EL (cell line): ENCODE results near the gene HTD2.
"Not testable (repeated sequence)": the region's sequence is repeated elsewhere in the genome, so short reads cannot be mapped to it uniquely, and the experiment has no call there.

Source experiments
- DNase-seq: peaks from one replicate; pipeline ENCODE4 v3.0.0-alpha.2; 2016

Gene HTD2

DNA sequence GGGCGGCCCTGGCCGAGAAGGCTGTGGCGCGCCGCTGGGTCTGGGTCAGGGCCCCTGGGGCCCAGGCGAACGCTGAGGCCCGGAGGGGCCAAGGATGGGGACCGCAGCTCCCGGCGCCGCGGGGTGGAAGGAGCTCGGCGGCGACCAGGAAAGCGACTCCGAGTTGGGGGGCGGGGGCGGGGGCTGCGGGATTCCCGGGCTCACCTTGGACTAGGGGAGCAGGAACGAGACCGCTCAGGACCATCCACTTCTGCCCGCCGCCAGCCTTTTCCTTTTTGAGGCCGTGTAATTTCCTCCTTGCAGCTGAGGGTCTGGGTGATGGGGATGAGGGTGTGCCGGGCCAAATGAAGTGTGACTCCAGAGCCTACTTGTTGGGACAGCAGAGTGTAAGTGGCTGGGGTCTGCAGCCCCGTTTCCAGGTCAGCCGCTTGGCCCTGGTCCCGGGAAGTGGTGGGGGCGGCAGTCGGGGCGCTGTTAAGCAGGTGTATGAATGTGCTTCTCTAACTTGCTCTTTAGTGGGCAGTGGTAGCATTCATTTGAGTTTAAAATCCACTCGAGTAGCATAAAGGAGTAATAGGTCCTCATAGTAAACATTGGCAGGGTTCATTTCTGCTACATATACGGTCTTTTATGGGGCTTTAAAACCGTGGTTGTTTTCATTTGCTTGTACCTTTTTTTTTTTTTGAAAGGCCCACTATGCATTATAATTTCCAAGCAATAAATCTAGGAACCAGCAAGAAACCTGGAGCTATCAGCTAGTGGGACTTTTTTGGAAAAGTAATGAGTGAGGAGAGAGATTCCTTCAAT lies 27.1 kb downstream of the HTD2 start:
- DNase-seq: peak; percentile 28

DNA sequence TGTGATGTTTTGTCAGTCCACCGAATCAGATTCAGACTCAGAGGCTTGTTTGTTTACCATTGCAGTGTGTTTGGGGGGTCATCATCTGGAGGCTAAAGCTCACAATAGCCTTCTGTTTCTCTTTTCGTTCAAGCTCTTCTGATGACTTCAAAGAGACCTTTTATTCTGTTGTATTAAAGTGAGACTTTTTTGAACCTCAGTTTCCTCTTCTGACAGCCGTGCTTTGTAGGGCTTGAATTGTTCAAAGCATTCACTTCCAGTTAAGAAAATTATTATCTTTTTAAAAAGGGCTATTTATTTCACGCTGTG lies 27.6 kb downstream of the HTD2 start:
- DNase-seq: no peak

DNA sequence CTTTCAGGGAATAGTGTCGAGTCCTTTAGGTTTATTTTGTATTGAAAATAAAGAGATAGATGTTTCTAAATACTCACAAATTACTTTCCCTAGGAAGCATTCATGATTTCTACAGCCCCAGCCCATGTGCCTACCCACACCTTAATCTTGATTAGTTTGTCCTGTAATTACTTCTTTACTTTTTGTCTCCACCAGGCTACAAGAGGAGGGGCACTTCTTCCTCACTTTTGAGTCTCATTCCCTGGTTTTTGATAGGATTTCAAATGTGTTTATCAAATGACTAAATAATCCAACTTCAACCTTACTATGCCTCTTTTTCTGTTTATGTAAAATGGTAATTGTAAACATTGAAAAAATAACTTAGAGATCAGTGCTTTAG lies 28.2 kb downstream of the HTD2 start:
- DNase-seq: no peak

DNA sequence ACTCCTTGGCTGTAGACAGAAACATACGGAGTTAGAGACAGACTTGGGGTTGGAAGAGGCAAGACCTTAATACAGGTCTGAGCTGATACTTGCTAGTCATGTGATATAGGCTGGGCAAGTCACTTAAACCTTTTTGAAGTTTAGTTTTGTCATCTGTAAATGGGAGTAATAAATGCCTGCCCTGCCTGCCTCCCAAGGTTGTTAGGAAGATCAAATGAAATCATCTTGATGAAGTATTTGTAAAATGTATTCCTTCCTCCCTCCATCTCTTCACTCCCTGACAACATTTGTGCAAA lies 29.3 kb downstream of the HTD2 start:
- no peak for DNase-seq

DNA sequence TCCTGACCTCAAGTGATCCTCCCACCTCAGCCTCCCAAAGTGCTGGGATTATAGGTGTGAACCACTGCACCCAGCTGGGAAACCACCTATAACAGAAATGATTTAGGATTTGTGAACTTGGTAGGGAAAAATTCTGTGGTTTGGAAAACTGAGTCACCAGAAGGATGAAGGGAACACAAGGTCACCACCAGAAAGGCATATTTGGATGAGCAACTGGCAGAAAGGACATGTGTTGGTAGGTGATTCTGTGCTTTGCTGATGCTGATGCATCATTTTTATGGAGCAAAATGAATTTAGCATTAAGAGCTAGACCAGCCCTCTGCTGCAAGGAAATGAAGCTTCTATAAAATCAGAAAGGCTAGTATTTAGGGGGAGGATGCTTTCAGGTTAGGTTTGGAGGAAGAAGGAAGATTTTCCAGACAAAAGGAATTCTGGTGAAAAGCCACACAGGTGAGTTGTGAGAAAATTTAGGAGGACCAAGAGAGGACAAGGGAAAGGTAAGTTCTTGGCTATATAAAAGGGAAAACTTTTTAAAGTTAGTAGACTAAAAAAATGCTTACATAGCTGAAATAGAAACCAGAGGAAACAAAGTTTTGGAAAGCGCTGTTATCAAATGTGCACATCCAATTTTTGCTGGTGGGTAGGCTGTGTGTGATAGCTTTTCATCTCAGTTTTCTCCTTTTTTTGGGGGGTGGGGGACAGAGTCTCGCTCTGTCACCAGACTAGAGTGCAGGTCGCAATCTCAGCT lies 30.0 kb downstream of the HTD2 start:
- peak; percentile 91 for DNase-seq

DNA sequence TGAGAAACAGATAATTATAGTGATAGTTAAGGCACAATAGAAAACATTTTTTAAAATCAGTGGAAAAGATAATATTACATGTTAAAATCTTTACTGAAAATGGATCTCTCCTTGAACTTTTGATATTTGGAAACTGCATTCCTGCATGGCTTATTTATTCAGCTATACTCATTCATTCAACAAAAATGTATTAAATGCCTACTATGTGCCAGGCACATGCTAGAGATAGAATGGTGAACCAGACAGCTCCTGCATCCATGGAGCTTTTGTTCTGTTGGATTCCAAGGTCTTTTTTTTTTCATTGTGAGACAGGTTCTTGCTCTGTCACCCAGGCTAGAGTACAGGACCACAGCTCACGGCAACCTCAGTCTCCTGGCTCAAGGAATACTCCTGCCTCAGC lies 30.9 kb downstream of the HTD2 start:
- no peak for DNase-seq

DNA sequence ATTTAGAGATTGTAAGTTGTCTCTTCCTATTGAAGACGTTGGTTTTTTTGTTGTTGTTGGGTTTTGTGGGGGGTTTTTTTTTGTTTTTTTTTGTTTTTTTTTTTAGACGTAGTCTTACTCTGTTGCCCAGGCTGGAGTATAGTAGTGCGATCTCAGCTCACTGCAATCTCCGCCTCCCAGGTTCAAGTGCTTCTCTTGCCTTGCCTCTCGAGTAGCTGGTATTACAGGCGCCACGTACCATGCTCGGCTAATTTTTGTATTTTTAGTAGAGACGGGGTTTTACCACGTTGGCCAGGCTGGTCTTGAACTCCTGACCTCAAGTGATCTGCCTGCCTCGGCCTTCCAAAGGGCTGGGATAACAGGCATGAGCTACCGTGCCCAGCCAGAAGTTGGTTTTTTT lies 32.8 kb downstream of the HTD2 start:
- not testable (repeated sequence) for DNase-seq

DNA sequence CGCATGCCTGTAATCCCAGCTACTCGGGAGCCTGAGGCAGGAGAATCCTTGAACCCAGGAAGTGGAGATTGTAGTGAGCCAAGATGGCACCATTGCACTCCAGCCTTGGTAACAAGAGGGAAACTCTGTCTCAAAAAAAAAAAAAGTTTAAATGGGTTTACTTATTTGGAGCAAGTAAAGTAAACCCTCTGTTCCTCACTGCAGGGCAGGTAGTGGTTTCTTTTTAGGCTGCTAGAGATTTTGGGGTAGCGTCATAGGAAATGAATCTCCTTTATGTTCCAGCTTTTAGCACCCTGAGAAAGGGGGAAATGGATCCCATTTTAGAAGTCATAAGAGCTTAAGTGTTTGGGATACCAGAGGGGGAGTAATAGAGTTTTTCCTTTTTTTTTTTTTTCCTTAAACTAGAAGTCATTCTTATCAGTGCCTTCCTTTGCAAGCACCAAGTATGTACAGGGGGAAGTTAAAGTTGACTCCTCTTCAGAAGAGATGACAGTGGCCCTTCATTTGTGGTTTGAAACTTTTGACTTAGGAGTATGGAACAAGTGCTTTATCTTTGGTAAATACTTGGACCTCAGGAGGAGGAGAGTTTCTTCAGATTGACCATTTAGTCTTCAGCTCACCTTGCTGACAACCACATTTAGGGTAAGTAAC lies 34.4 kb downstream of the HTD2 start:
- no peak for DNase-seq

DNA sequence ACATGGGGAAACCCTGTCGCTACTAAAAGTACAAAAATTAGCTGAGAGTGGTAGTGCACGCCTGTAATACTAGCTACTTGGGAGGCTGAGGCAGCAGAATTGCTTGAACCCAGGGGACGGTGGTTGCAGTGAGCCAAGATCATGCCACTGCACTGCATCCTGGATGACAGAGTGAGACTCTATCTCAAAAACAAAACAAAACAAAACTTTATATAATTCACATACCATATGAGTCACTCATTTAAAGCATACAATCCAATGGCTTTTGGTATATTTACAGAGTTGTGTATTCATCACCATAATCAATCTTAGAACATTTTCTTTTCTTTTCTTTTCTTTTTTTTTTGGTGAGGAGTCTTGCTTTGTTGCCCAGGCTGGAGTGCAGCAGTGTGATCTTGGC lies 35.1 kb downstream of the HTD2 start:
- DNase-seq: peak; percentile 26

DNA sequence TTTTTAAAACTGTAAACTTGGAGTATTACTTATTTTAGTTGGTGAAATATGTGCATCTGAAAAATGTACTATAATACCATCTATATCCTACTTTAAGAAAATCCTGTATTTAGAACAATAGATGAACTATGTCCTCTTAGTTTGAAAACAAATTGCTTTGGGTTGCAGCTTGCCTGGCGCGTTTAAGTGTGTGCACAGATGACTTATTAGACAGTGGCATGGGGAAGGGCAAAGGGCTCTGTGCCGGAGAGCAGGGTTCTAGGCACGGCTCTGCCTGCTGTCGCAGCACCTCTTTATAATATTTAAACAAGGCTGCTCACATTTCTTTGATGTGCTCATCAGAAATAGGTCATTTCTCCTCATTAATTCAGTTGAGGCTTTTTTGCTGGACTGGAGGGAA lies 36.4 kb downstream of the HTD2 start:
- DNase-seq: no peak

DNA sequence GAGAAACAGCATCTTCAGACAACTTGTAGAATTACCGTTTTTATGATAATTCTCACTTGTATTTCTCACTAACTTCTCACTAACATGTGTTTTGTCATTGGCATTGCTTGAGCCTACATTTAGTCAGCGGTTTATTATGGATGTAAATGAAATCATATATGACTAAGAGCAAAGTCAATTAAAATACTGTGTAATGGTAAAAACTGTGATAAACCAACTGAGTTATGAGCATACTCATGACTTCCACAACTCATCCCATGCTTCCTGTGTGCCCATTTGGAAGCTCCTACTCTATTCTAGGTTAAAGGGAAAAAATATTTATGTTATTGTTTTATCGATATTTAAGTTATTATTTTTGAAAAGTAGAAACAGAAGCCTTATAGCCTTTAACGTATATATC lies 39.1 kb downstream of the HTD2 start:
- no peak for DNase-seq

DNA sequence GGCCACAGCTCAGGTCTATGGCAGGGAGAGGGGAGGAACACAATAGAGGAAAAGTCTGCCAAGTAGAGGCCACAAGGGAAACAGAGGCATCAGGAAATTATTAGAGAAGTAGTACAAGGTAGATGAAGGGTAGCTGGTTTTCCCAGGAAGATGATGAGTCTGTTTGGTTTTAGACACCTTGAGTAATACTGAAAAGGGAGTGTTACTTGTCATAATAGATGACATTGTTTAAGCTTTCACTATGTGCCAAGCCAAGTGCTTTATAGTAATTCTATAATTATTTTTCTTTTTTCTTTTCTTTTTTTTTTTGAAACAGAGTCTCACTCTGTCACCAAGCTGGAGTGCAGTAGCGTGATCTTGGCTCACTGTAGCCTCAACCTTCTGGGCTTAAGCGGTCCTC lies 40.0 kb downstream of the HTD2 start:
- no peak for DNase-seq

DNA sequence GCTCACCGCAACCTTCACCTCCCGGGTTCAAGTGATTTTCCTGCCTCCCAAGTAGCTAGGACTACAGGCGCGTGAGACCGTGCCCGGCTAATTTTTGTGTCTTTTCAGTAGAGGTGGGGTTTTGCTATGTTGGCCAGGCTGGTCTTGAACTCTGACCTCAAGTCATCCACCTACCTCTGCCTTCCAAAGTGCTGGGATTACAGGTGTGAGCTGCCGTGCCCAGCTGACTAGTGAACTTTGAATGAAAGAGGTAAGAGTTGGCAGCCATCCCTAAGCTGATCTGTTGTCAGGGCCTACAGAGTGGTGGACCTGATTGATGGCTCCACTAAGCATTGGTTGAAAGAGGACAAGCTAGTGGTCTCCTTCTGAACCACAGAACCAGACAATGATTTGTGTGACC lies 41.7 kb downstream of the HTD2 start:
- no peak for DNase-seq

DNA sequence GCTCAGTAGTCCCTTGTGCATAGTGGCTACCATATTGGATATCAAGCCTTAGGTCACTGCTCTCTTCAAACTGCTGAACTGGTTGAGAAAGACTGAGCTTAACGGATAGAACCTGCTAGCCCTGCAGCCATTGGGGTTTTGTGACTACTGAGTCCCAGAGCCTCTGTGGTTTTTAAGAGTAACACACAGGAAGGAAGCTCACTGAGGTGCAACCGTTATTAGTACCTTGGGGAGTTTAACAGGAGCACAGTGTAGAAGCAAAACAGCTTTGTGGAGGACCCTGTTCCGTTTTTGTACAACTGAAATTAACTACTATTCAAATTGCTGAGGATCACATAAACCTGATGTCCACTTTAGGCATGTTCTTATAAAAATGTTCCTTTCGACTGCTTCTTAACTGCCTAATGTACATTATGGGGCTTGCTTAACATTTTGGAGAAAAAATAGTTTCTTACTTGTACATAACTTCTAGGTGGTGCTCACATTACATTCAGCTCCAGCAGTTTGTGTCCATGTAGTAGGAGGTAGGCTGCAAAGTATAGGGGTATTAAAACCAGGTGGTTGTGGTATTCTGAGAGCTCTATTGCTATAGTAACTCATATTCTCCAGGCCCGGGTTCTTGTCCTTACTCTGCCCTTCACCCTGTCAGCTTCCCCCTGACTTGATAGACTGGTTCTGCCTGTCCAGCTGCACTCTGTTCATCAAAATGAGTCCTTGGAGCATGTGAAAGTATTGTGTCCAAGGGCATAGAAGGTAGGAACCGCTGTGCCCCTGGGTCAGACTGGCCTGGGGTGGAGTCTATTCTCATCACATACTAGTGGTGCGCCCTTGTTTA lies 43.7 kb downstream of the HTD2 start:
- DNase-seq: no peak

DNA sequence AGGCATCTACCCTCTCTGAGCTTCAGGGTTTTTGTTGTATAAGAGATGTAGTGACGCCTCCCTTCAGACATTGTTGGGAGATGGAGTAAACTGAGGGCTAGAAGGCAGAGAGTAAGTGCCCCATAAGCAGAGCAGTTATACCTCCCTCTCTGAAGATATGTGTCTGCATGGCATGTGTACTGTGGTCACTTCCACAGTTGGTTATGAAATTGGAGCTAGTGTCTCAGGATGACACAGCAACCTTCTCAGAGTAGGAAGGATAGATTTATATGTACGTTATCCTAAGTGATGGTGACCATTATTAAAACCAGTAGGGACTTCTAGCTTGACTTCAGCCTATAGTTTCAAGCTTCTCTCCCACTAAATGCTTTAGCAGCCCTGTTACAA lies 44.3 kb downstream of the HTD2 start:
- DNase-seq: peak; percentile 42

DNA sequence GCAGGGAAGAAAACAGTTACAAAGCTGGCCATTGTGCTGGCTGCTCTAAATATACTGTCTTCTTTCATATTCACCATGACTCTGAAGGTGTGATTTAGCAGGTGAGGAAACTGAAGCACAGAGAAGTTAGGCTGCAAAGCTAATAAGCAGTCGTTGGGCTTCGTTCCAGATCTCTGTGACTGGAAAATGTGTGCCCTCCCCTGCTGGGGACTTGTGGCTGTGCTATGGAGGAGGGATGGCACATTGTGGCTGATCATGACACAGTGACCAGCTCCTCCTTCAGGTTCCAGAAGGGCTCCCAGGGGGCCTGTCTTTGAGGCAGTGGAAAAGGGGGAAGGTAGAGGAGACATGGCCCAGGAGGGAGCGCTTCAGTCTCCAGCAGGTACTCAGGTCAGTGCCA lies 45.6 kb downstream of the HTD2 start:
- no peak for DNase-seq

DNA sequence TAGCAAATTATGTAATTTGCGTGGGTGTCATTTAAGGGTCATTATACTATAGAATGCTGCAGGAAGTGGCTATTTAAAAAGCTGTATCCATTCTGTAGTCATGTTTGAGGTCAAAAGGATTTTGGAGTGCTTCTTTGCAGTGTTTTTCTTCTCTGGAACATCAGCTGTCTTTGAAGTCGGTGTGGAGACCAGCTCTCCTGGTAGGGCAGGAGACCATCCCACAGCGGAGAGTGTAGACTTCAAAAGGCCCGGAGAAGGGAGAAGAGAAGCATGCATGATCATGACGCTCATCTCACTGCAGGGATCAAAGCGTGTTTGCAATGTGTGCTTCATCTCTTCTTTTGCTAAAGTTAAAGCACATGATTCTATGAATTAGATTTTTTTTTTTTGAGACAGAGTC lies 46.3 kb downstream of the HTD2 start:
- no peak for DNase-seq

DNA sequence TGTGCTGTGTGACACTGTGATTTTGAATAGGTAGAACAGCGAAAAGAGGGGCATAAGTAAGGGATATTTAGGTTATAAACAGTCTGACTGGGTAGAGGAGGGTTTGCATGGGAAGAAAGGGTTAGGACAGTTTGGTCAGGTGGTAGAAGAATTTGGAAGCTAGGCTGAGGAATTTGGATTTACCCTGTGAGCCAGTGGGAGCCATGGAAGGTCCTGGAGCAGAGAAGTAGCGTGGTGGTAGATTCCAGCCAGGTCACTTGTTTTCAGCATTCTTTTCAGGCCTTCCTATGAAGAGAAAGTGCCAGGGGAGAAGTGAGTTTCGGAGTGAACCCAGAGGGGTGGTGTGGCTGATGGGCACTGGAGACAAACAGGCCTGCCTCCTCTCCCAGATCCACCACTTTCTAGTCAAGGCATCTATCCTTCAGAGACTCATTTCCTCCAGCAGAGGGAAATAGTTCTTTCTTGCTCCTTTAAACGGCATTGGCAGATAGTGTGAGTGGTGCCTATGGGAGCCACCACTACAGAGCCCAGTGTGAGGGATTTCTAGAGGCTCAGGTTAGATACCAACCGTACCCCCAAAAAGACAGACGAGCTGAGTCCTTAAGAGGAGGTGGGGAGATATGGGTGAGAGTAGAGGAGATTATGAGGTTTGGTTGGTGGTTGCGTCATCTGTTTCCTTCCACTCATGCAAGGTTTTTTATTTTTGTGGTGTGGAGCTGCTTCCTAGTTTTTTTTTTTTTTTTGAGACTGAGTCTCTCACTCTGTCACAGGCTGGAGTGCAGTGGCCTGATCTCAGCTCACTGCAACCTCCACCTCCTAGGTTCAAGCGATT lies 47.6 kb downstream of the HTD2 start:
- DNase-seq: peak; percentile 16

DNA sequence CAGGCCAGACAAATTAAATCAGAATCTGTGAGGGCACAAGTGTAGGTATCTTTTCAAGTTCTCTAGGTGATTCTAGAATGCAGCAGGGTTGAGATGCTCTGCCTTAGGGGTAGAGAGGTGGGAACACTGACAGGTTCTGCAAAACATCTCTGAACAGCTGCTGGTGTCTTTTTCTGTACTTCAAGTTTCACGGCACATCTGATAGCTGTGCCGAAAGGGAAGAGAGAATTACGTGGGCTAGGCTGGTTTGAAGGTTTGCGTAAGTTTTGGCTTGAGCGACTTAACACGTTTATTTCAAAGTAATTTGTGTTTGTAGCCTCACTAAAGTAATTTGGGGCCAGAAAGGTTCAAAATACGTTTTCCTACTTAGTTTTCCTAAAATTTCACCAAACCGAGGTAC lies 48.9 kb downstream of the HTD2 start:
- DNase-seq: no peak

DNA sequence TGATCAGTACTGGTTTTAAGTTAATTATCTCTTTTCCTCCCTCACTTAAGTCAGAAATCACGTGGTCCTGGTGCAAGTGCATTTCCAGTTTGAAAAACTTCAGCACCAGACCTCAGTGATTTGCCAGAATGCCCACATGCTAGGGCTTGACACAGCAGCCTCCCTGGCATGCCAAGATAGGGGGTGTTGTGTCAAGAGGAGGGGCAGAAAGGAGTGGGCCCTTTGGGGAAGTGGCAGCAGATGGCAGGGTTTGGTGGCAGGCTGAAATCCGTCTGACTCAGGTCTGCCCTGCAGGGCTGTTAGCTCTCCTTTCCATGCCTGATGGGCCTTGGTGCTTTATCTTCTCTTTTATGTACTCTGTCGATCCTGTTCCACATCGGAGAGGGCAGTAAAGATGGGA lies 49.7 kb downstream of the HTD2 start:
- no peak for DNase-seq

DNA sequence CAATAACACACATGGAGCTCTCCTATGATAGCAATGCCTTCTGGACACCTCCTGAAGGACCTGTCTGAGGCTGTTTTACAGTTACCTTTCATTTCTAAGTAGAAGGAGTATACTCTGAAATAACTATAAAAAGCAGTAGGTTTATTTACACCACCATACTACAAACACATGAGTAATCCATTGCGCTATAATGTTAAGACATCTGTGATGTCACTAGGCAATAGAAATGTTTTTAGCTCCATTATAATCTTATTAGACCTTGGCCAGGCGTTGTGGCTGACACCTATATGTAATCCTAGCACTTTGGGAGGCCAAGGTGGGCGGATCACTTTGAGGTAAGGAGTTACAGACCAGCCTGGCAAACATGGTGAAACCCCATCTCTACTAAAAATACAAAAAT lies 51.1 kb downstream of the HTD2 start:
- no peak for DNase-seq

DNA sequence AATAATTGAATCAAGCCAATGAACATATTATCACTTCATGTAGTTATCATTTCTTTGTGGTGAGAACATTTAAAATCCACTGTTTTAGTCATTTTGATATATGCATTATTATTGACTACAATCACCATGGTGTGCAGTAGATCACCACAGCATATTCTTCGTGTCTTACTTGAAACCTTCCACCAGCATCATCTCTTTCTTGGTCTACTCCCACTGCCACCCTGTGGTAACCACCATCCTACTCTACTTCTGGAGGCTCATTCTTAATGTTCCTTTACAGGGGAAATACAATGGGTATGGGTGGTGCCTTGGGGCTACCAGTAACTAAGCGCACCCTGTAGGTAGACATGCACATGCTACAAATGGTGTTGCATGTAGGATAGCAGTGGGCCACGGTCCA lies 51.8 kb downstream of the HTD2 start:
- no peak for DNase-seq

DNA sequence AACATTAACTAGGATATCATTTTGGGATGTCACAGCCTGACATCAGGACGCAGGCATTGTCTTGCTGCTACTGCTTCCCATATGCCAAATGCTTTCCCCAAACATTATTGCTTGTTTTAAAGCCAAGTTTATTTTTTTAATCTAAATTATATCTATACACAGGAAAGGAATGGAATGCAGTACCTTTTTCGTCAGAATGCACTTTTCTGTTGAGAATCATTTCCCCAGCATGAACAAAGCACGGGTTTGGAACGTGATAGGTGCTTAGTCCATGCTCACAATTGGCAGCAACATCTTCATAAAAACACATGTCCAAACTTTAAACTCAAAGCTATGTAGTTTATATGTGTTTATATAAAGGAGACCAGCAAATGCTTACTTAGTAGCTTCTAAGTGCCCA lies 52.5 kb downstream of the HTD2 start:
- no peak for DNase-seq
